ENCODE results near the gene PPIF. TPM values are rescaled to one million over a fixed set of nuclear protein-coding genes. Genes with fewer than 3 reads are reported as not detected.

Gene PPIF
- total and polyA plus RNA-seq, 3 donors from 2014 or later = 80.1 to 106 (median 82.1) TPM

DNA sequence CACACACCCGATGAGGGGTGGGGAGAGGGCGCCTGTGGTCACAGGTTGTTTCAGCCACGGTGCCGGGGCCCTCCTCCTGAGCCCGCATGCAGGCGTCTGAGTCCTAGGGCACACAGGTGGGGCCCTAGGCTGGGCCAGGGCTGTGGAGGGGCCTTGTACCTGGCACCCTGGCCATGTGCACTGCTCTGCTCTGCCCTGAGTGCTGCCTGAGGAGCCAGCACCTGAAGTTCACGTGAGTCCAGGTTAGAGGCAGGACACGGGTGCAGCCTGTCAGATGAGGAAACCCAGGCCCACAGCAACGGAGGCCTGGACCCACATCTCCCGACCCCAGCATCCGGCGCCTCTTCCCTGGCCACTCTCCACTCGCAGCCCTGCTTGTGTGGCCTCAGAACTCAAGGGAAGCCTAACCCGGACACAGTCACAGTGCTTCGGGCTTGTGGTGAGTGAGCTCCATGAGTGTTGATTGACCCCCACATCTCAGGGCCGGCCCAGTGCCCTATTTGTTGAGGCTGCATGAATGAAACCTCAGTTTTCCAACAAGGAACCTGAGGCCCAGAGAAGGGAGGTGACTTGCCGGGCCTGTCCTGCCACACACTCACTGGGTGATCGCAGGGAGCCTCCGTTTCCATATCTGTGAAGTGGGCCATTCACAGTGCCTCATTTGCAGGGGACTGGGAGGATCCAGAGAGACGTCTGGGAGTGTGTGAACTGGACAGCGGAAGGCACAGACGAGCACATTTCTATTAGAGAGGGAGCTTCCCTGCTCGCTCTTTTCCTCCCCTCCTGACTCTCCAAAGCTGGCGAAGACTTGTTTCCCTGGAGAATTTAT lies 39.6 kb downstream of the PPIF start:
- WGBS, 2 donors = 78 to 85% methylated on average over 12 to 24 of the region's 24 CpGs
- H3K9me3 ChIP-seq = no peaks in the 10 kb centered on the region
- H3K4me3 ChIP-seq = no peak overlapping the region
- H3K27ac ChIP-seq = no peak overlapping the region
- no peaks in the 10 kb centered on the region for H3K36me3 ChIP-seq (ENCODE audit: low read depth, missing control alignments)
- H3K27me3 ChIP-seq = no peaks in the 10 kb centered on the region
- H3K4me1 ChIP-seq = peaks cover 22% of the 10 kb centered on the region
- intact Hi-C loops (cut with DNase I; ENCODE audit: low total_unique reads) = no loop called here
- no peak for DNase-seq
- TF ChIP-seq, protein P1, sequence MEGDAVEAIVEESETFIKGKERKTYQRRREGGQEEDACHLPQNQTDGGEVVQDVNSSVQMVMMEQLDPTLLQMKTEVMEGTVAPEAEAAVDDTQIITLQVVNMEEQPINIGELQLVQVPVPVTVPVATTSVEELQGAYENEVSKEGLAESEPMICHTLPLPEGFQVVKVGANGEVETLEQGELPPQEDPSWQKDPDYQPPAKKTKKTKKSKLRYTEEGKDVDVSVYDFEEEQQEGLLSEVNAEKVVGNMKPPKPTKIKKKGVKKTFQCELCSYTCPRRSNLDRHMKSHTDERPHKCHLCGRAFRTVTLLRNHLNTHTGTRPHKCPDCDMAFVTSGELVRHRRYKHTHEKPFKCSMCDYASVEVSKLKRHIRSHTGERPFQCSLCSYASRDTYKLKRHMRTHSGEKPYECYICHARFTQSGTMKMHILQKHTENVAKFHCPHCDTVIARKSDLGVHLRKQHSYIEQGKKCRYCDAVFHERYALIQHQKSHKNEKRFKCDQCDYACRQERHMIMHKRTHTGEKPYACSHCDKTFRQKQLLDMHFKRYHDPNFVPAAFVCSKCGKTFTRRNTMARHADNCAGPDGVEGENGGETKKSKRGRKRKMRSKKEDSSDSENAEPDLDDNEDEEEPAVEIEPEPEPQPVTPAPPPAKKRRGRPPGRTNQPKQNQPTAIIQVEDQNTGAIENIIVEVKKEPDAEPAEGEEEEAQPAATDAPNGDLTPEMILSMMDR (IDR thresholded peaks at IDR 0.05) = no peak
- no peak for TF ChIP-seq POLR2A (IDR thresholded peaks at IDR 0.05)

- Histone ChIP-seq H3K36me3 (ENCODE audit: low read depth, missing control alignments) (no peaks in the 10 kb centered on the region), H3K27me3 (no peaks in the 10 kb centered on the region), H3K4me1 (peaks cover 16% of the 10 kb centered on the region), H3K9me3 (no peaks in the 10 kb centered on the region), H3K27ac (no peak overlapping the region), H3K4me3 (no peak overlapping the region)
- intact Hi-C loops (cut with DNase I; ENCODE audit: low total_unique reads) = no loop called here
- TF ChIP-seq, protein P1 (IDR thresholded peaks at IDR 0.05) = no peak
- TF ChIP-seq POLR2A (IDR thresholded peaks at IDR 0.05) = no peak
- DNase-seq = no peak
- WGBS, 2 donors = 83 to 90% methylated on average over 2 to 5 of the region's 5 CpGs
Observed at GRCh38 chr10:79387466-79387973, 40.3 kb downstream of the PPIF start.

GRCh38 chr10:79387974-79388850 lies 40.9 kb downstream of the PPIF start:
- Histone ChIP-seq H3K27me3 (no peaks in the 10 kb centered on the region), H3K27ac (no peak overlapping the region), H3K4me1 (peaks cover 15% of the 10 kb centered on the region), H3K36me3 (ENCODE audit: low read depth, missing control alignments) (no peaks in the 10 kb centered on the region), H3K9me3 (no peaks in the 10 kb centered on the region), H3K4me3 (no peak overlapping the region)
- intact Hi-C loops (cut with DNase I; ENCODE audit: low total_unique reads) = no loop called here
- WGBS, 2 donors = 55 to 65% methylated on average over 7 to 11 of the region's 11 CpGs
- no peak for DNase-seq
- TF ChIP-seq, protein P1 (IDR thresholded peaks at IDR 0.05) = no peak
- no peak for TF ChIP-seq POLR2A (IDR thresholded peaks at IDR 0.05)

GRCh38 chr10:79390057-79390456 lies 42.8 kb downstream of the PPIF start:
- H3K27ac ChIP-seq = no peak overlapping the region
- no peak for TF ChIP-seq POLR2A (IDR thresholded peaks at IDR 0.05)
- TF ChIP-seq, protein P1 (IDR thresholded peaks at IDR 0.05) = no peak
- H3K4me3 ChIP-seq = no peak overlapping the region
- H3K4me1 ChIP-seq = peaks cover 15% of the 10 kb centered on the region
- intact Hi-C loops (cut with DNase I; ENCODE audit: low total_unique reads) = no loop called here
- H3K27me3 ChIP-seq = no peaks in the 10 kb centered on the region
- WGBS, 2 donors = 88 to 94% methylated on average over 2 of the region's 2 CpGs
- no peaks in the 10 kb centered on the region for H3K9me3 ChIP-seq
- H3K36me3 ChIP-seq (ENCODE audit: low read depth, missing control alignments) = no peaks in the 10 kb centered on the region
- DNase-seq = no peak

All from testis (tissue), 3 donors.